Fibroblast of lung (primary cell): ENCODE data around the gene LHX4. TPM values are rescaled to one million over a fixed set of nuclear protein-coding genes. Genes with fewer than 3 reads are reported as not detected.

Experiments used
- DNase-seq, 2 donors: peaks; one replicate each; pipeline versions ENCODE4 v3.0.0 to v3.0.0-alpha.2; 2010; ENCODE audit warnings: low read depth in 2 of 2
- H2AFZ ChIP-seq: 2 replicates; pipeline ENCODE4 v1.5.1; 2012; ENCODE audit warnings: low read length, control low read depth, inconsistent platforms
- H3K27ac ChIP-seq: 2 replicates; pipeline ENCODE4 v1.5.1; 2011; ENCODE audit warnings: low read length, control low read depth; ENCODE audit not compliant: insufficient read depth
- H3K27me3 ChIP-seq: 2 replicates; pipeline ENCODE4 v1.5.1; 2011; ENCODE audit warnings: mild to moderate bottlenecking, low read length; ENCODE audit not compliant: control insufficient read depth, insufficient read depth
- H3K36me3 ChIP-seq: 2 replicates; pipeline ENCODE4 v1.5.1; 2011; ENCODE audit warnings: low read length; ENCODE audit not compliant: control insufficient read depth, insufficient read depth
- H3K4me1 ChIP-seq: 2 replicates; pipeline ENCODE4 v1.5.1; 2011; ENCODE audit warnings: low read length; ENCODE audit not compliant: control insufficient read depth, insufficient read depth; ENCODE audit errors: extremely low read depth
- H3K4me2 ChIP-seq: 2 replicates; pipeline ENCODE4 v1.5.1; 2011; ENCODE audit warnings: low read length, control low read depth; ENCODE audit not compliant: insufficient read depth; ENCODE audit errors: extremely low read depth
- H3K4me3 ChIP-seq, 4 experiments: fragments of 200-600 bp in 1 of 4; sonication (generic) in 1 of 4; replicated peaks in 1 of 4; 2 replicates each; pipeline ENCODE4 v1.5.1; 2011 to 2016; ENCODE audit warnings: low read length in 4 of 4, low read depth in 3 of 4, mild to moderate bottlenecking in 3 of 4, control low read depth in 2 of 4, inconsistent platforms in 1 of 4, mixed read lengths in 1 of 4; ENCODE audit not compliant: insufficient read depth in 1 of 4; ENCODE audit errors: control extremely low read depth in 1 of 4
- H3K79me2 ChIP-seq: 2 replicates; pipeline ENCODE4 v1.5.1; 2012; ENCODE audit warnings: mild to moderate bottlenecking, low read length, inconsistent platforms; ENCODE audit not compliant: control insufficient read depth, insufficient read depth
- H3K9ac ChIP-seq: 2 replicates; pipeline ENCODE4 v1.5.1; 2011; ENCODE audit warnings: mild to moderate bottlenecking, low read length, control low read depth; ENCODE audit not compliant: insufficient read depth
- H3K9me3 ChIP-seq: 2 replicates; pipeline ENCODE4 v1.5.1; 2012; ENCODE audit warnings: low read depth, low read length; ENCODE audit not compliant: control insufficient read depth, insufficient read depth
- H4K20me1 ChIP-seq: 2 replicates; pipeline ENCODE4 v1.5.1; 2011; ENCODE audit warnings: low read length; ENCODE audit not compliant: control insufficient read depth, insufficient read depth; ENCODE audit errors: extremely low read depth
- CTCF ChIP-seq, 2 donors: IDR thresholded peaks in 1 of 2; conservative IDR thresholded peaks in 1 of 2; 1 replicate in 1 of 2; 2 replicates in 1 of 2; pipeline ENCODE4 v1.5.1; 2011 to 2012; ENCODE audit warnings: low read length in 2 of 2, control low read depth in 1 of 2, inconsistent platforms in 1 of 2, low read depth in 1 of 2, mild to moderate bottlenecking in 1 of 2
- EZH2 ChIP-seq: IDR thresholded peaks from 2 replicates; pipeline ENCODE4 v1.5.1; 2012; ENCODE audit warnings: low read length, control low read depth, mild to moderate bottlenecking; ENCODE audit errors: missing control alignments
- polyA plus RNA-seq, 2 donors: library from polyadenylated mRNA; depleted of rRNA in 1 of 2; stranded (reverse) in 1 of 2; unstranded in 1 of 2; fragments of >200 nt; gene quantifications; 2 replicates each; pipeline ENCODE4 v1.2.1, GENCODE V29; 2011 to 2012; ENCODE audit warnings: missing spikeins in 1 of 2
- total RNA-seq: library from RNA; depleted of rRNA; stranded (reverse); fragments of >200 nt; gene quantifications from 2 replicates; pipeline ENCODE4 v1.2.1, GENCODE V29; 2014

Gene LHX4
- total and polyA plus RNA-seq, 2 donors (not counting 1 experiment from before 2014, with no cell fraction given), result 0.03 to 0.33 TPM

GRCh38 chr1:180225403-180225802, 4.7 kb upstream of the LHX4 start:
- Histone ChIP-seq H3K9me3 (no peaks in the 10 kb centered on the region), H3K9ac (no peak overlapping the region), H3K79me2 (no peaks in the 10 kb centered on the region), H3K4me1 (peaks cover 4% of the 10 kb centered on the region), H3K27ac (no peak overlapping the region), H3K4me3 (no peak overlapping the region), H3K27me3 (peaks cover 41% of the 10 kb centered on the region), H2AFZ (no peak overlapping the region), H4K20me1 (no peaks in the 10 kb centered on the region), H3K4me2 (no peak overlapping the region), H3K36me3 (no peaks in the 10 kb centered on the region)
- no peak for TF ChIP-seq EZH2
- TF ChIP-seq CTCF (conservative IDR thresholded peaks at IDR 0.05 in 1 of 2, IDR thresholded peaks at IDR 0.05 in 1 of 2; ENCODE audit: low read depth in 1 of 2, low read length in 2 of 2), result no peak
- DNase-seq, result no peak

GRCh38 chr1:180227861-180228647, 2.0 kb upstream of the LHX4 start:
- TF ChIP-seq CTCF (conservative IDR thresholded peaks at IDR 0.05 in 1 of 2, IDR thresholded peaks at IDR 0.05 in 1 of 2; ENCODE audit: low read depth in 1 of 2, low read length in 2 of 2) (no peak), EZH2 (no peak)
- H3K79me2 ChIP-seq, result no peaks in the 10 kb centered on the region
- H3K9ac ChIP-seq, result no peak overlapping the region
- H3K4me3 ChIP-seq, result no peak overlapping the region
- no peaks in the 10 kb centered on the region for H3K36me3 ChIP-seq
- H3K9me3 ChIP-seq, result no peaks in the 10 kb centered on the region
- no peak overlapping the region for H2AFZ ChIP-seq
- no peak for DNase-seq
- H3K27me3 ChIP-seq, result peaks cover 51% of the 10 kb centered on the region
- no peak overlapping the region for H3K27ac ChIP-seq
- H3K4me1 ChIP-seq, result peaks cover 9% of the 10 kb centered on the region
- no peak overlapping the region for H3K4me2 ChIP-seq
- H4K20me1 ChIP-seq, result no peaks in the 10 kb centered on the region

- TF ChIP-seq CTCF (conservative IDR thresholded peaks at IDR 0.05 in 1 of 2, IDR thresholded peaks at IDR 0.05 in 1 of 2; ENCODE audit: low read depth in 1 of 2, low read length in 2 of 2) (no peak), EZH2 (peak; percentile 61)
- Histone ChIP-seq H3K9ac (peak overlapping the region; percentile 45), H3K4me3 (peak overlapping the region in 3 of 4 experiments; percentile 39 to 59 (median 54)), H3K36me3 (no peaks in the 10 kb centered on the region), H2AFZ (no peak overlapping the region), H3K27ac (no peak overlapping the region), H3K79me2 (no peaks in the 10 kb centered on the region), H4K20me1 (no peaks in the 10 kb centered on the region), H3K9me3 (no peaks in the 10 kb centered on the region), H3K27me3 (peaks cover 55% of the 10 kb centered on the region), H3K4me2 (peak overlapping the region; percentile 94), H3K4me1 (peaks cover 9% of the 10 kb centered on the region)
- no peak for DNase-seq
Measured at GRCh38 chr1:180228648-180229482, 1.2 kb upstream of the LHX4 start.
